Measurements from ENCODE around the gene GRIK5.
A peak's percentile ranks its signal among the peaks of the same experiment; 100 is the strongest.

The GRIK5 gene

DNA sequence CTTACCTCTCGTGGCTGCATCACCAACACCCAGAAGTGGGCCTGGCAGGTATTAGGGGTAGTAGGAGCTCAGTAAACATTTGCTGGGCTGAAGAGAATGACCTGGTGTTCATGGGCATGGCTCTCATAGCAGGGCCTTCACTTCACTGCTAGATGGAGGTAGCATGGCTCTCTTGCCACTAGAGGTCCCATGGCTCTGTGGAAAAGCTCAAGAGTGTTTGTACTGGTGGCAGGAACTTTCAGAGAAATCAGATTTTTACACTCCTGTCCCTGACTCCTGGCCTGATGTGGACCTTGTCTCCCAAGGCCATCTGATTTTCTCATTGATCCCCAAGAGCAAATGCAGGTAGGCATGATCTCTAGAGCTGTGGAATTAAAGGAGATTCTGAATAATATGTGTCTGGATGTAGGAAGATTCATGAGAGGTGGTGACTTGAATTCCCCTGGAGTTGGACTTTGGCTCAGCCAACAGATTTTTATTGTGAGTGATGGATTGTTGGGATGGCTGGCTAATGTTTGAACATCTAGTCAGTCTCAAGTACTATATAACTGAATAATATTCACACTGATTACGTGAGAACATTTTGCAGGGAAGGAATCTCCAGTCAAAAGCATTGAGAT is 11.7 kb upstream of the GRIK5 start:
- DNase-seq (ENCODE audit: insufficient read length, low spot score) (no peak), FAIRE-seq (no peak)
- TF ChIP-seq, protein P1, sequence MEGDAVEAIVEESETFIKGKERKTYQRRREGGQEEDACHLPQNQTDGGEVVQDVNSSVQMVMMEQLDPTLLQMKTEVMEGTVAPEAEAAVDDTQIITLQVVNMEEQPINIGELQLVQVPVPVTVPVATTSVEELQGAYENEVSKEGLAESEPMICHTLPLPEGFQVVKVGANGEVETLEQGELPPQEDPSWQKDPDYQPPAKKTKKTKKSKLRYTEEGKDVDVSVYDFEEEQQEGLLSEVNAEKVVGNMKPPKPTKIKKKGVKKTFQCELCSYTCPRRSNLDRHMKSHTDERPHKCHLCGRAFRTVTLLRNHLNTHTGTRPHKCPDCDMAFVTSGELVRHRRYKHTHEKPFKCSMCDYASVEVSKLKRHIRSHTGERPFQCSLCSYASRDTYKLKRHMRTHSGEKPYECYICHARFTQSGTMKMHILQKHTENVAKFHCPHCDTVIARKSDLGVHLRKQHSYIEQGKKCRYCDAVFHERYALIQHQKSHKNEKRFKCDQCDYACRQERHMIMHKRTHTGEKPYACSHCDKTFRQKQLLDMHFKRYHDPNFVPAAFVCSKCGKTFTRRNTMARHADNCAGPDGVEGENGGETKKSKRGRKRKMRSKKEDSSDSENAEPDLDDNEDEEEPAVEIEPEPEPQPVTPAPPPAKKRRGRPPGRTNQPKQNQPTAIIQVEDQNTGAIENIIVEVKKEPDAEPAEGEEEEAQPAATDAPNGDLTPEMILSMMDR (IDR thresholded peaks at IDR 0.05; ENCODE audit: insufficient read depth, missing control alignments) = peak; percentile 43

DNA sequence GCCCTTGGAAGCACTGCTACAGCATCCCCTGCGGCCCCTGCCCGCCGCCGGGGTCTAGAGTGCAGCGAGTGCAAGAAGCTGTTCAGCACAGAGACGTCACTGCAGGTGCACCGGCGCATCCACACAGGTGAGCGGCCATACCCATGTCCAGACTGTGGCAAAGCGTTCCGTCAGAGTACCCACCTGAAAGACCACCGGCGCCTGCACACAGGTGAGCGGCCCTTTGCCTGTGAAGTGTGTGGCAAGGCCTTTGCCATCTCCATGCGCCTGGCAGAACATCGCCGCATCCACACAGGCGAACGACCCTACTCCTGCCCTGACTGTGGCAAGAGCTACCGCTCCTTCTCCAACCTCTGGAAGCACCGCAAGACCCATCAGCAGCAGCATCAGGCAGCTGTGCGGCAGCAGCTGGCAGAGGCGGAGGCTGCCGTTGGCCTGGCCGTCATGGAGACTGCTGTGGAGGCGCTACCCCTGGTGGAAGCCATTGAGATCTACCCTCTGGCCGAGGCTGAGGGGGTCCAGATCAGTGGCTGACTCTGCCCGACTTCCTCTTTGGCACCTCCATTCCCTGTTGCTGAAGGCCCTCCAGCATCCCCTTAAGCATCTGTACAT is 10.9 kb upstream of the GRIK5 start:
- FAIRE-seq = no peak
- DNase-seq (ENCODE audit: insufficient read length, low spot score) = no peak
- TF ChIP-seq, protein P1 (IDR thresholded peaks at IDR 0.05; ENCODE audit: insufficient read depth, missing control alignments) = no peak

DNA sequence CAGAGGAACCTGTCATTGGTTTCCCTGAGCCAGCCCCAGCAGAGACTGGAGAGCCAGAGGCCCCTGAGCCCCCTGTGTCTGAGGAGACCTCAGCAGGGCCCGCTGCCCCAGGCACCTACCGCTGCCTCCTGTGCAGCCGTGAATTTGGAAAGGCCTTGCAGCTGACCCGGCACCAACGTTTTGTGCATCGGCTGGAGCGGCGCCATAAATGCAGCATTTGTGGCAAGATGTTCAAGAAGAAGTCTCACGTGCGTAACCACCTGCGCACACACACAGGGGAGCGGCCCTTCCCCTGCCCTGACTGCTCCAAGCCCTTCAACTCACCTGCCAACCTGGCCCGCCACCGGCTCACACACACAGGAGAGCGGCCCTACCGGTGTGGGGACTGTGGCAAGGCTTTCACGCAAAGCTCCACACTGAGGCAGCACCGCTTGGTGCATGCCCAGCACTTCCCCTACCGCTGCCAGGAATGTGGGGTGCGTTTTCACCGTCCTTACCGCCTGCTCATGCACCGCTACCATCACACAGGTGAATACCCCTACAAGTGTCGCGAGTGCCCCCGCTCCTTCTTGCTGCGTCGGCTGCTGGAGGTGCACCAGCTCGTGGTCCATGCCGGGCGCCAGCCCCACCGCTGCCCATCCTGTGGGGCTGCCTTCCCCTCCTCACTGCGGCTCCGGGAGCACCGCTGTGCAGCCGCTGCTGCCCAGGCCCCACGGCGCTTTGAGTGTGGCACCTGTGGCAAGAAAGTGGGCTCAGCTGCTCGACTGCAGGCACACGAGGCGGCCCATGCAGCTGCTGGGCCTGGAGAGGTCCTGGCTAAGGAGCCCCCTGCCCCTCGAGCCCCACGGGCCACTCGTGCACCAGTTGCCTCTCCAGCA is 10.1 kb upstream of the GRIK5 start:
- no peak for FAIRE-seq
- TF ChIP-seq, protein P1 (IDR thresholded peaks at IDR 0.05; ENCODE audit: insufficient read depth, missing control alignments) = no peak
- DNase-seq (ENCODE audit: insufficient read length, low spot score) = no peak

DNA sequence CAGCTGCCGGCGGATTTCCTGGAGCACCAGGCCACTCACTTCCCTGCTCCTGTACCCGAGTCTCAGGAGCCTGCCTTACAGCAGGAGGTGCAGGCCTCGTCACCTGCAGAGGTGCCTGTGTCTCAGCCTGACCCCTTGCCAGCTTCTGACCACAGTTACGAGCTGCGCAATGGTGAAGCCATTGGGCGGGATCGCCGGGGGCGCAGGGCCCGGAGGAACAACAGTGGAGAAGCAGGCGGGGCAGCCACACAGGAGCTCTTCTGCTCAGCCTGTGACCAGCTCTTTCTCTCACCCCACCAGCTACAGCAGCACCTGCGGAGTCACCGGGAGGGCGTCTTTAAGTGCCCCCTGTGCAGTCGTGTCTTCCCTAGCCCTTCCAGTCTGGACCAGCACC is 9.3 kb upstream of the GRIK5 start:
- no peak for DNase-seq (ENCODE audit: insufficient read length, low spot score)
- TF ChIP-seq, protein P1 (IDR thresholded peaks at IDR 0.05; ENCODE audit: insufficient read depth, missing control alignments) = no peak
- FAIRE-seq = no peak

DNA sequence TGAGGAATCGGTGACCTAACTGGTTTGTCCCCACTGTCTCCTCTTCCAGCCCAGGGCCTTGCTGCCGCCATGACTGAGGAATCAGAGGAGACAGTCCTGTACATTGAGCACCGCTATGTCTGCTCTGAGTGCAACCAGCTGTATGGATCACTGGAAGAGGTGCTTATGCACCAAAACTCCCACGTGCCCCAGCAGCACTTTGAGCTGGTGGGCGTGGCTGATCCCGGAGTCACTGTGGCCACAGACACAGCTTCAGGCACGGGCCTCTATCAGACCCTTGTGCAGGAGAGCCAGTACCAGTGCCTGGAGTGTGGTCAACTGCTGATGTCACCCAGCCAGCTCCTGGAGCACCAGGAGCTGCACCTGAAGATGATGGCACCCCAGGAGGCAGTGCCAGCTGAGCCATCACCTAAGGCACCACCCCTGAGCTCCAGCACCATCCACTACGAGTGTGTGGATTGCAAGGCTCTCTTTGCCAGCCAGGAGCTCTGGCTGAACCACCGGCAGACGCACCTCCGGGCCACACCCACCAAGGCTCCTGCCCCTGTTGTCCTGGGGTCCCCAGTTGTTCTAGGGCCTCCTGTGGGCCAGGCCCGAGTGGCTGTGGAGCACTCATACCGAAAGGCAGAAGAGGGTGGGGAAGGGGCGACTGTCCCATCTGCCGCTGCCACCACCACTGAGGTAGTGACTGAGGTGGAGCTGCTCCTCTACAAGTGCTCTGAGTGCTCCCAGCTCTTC is 8.7 kb upstream of the GRIK5 start:
- FAIRE-seq (no peak), DNase-seq (ENCODE audit: insufficient read length, low spot score) (no peak)
- TF ChIP-seq, protein P1 (IDR thresholded peaks at IDR 0.05; ENCODE audit: insufficient read depth, missing control alignments) = no peak

DNA sequence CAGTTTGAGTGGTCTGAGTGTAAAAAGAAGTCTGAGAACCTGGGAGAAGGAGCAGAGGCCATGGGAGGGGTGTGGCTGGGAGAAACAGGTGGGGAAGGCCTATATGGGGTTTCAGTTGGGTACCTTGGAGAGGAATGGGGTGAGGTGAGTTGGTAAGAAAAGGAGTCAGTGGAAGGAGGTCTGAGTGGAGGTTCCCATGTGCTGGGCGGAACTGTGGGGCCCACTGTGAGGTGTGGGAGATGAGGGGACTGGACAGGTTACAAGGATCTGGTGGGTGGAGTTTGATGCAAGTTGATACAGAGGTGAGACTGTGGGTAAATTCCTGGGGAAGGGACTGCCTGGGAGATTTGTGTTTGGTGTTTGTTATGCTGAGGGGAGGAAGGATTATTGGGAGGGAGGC is 8.1 kb upstream of the GRIK5 start:
- FAIRE-seq = no peak

More for the DNA sequence above, 8.1 kb upstream of the GRIK5 start:
- no peak for DNase-seq (ENCODE audit: insufficient read length, low spot score)
- TF ChIP-seq, protein P1 (IDR thresholded peaks at IDR 0.05; ENCODE audit: insufficient read depth, missing control alignments) = no peak
